ENCODE results near the gene OGFR. TPM values are rescaled to one million over a fixed set of nuclear protein-coding genes. Genes with fewer than 3 reads are reported as not detected.
"Not testable (repeated sequence)": the region's sequence is repeated elsewhere in the genome, so short reads cannot be mapped to it uniquely, and the experiment has no call there.

Gene OGFR
- total RNA-seq, 2 donors from 2014 or later, result 60.2 to 76.9 TPM

- H3K36me3 ChIP-seq, result no peaks in the 10 kb centered on the region
- no peaks in the 10 kb centered on the region for H3K27me3 ChIP-seq (replicated peaks; ENCODE audit: insufficient read depth)
- no peaks in the 10 kb centered on the region for H3K4me1 ChIP-seq (replicated peaks)
- no peak overlapping the region for H3K27ac ChIP-seq
- H3K4me3 ChIP-seq, result no peak overlapping the region
- H3K9me3 ChIP-seq, result no peaks in the 10 kb centered on the region
- intact Hi-C loops (cut with DNase I), result no loop called here
- 79% methylated on average over 19 of the region's 19 CpGs for WGBS
- DNase-seq (ENCODE audit: low spot score), result no peak
- TF ChIP-seq POLR2A (IDR thresholded peaks at IDR 0.05) (no peak), POLR2AphosphoS5 (IDR thresholded peaks at IDR 0.05) (no peak), CTCF (IDR thresholded peaks at IDR 0.05) (no peak)
Measured at GRCh38 chr20:62846166-62846890, 41.7 kb downstream of the OGFR start.

- H3K4me1 ChIP-seq (replicated peaks); H3K9me3 ChIP-seq; H3K4me3 ChIP-seq; H3K36me3 ChIP-seq; DNase-seq (ENCODE audit: low spot score); H3K27me3 ChIP-seq (replicated peaks; ENCODE audit: insufficient read depth); intact Hi-C loops (cut with DNase I); H3K27ac ChIP-seq: not testable (repeated sequence)
- WGBS, result 85% methylated on average over 7 of the region's 7 CpGs
Measured at GRCh38 chr20:62848917-62849316, 44.3 kb downstream of the OGFR start.

- H3K9me3 ChIP-seq, result no peaks in the 10 kb centered on the region
- intact Hi-C loops (cut with DNase I), result no loop called here
- H3K4me3 ChIP-seq, result no peak overlapping the region
- H3K4me1 ChIP-seq (replicated peaks), result no peaks in the 10 kb centered on the region
- TF ChIP-seq POLR2A (IDR thresholded peaks at IDR 0.05) (no peak), POLR2AphosphoS5 (IDR thresholded peaks at IDR 0.05) (no peak), CTCF (IDR thresholded peaks at IDR 0.05) (no peak)
- DNase-seq (ENCODE audit: low spot score), result no peak
- no peaks in the 10 kb centered on the region for H3K36me3 ChIP-seq
- no peaks in the 10 kb centered on the region for H3K27me3 ChIP-seq (replicated peaks; ENCODE audit: insufficient read depth)
- no peak overlapping the region for H3K27ac ChIP-seq
Measured at GRCh38 chr20:62849431-62849830, 44.8 kb downstream of the OGFR start.

- no peaks in the 10 kb centered on the region for H3K27me3 ChIP-seq (replicated peaks; ENCODE audit: insufficient read depth)
- WGBS, result 80% methylated on average over 22 of the region's 22 CpGs
- no peak overlapping the region for H3K27ac ChIP-seq
- no peak overlapping the region for H3K4me3 ChIP-seq
- intact Hi-C loops (cut with DNase I), result no loop called here
- no peaks in the 10 kb centered on the region for H3K9me3 ChIP-seq
- no peaks in the 10 kb centered on the region for H3K4me1 ChIP-seq (replicated peaks)
- no peak for DNase-seq (ENCODE audit: low spot score)
- H3K36me3 ChIP-seq, result no peaks in the 10 kb centered on the region
- TF ChIP-seq POLR2AphosphoS5 (IDR thresholded peaks at IDR 0.05), result no peak
- TF ChIP-seq CTCF (IDR thresholded peaks at IDR 0.05), result no peak
- no peak for TF ChIP-seq POLR2A (IDR thresholded peaks at IDR 0.05)
Measured at GRCh38 chr20:62850333-62850974, 45.8 kb downstream of the OGFR start.

- no peak for DNase-seq (ENCODE audit: low spot score)
- no peaks in the 10 kb centered on the region for H3K4me1 ChIP-seq (replicated peaks)
- no peak overlapping the region for H3K4me3 ChIP-seq
- no peaks in the 10 kb centered on the region for H3K9me3 ChIP-seq
- H3K36me3 ChIP-seq, result no peaks in the 10 kb centered on the region
- H3K27me3 ChIP-seq (replicated peaks; ENCODE audit: insufficient read depth), result no peaks in the 10 kb centered on the region
- intact Hi-C loops (cut with DNase I), result no loop called here
- WGBS, result 94% methylated on average over 8 of the region's 8 CpGs
- H3K27ac ChIP-seq, result no peak overlapping the region
- no peak for TF ChIP-seq CTCF (IDR thresholded peaks at IDR 0.05)
- no peak for TF ChIP-seq POLR2A (IDR thresholded peaks at IDR 0.05)
- TF ChIP-seq POLR2AphosphoS5 (IDR thresholded peaks at IDR 0.05), result no peak
Measured at GRCh38 chr20:62852196-62852595, 47.6 kb downstream of the OGFR start.

Data from prostate gland (tissue), 2 donors.